Activated CD8-positive, alpha-beta T cell treated with anti-CD3 and anti-CD28 coated beads for 36 hours (primary cell): ENCODE data around the gene MRPL43. TPM values are rescaled to one million over a fixed set of nuclear protein-coding genes. Genes with fewer than 3 reads are reported as not detected.

ENCODE experiments used
- ATAC-seq: fragments of 200-7000 bp; cut with Tn5 transposase; one replicate; pipeline ENCODE4 v1.10.0; 2021; ENCODE audit warnings: mild to moderate bottlenecking, moderate library complexity
- CTCF ChIA-PET: fragments of 350-600 bp; sonication (Branson Sonifier 250); formaldehyde crosslinking; loops from one replicate; lab custom pipeline; 2021; ENCODE audit warnings: antibody characterized with exemption; lab: Charles Lee
- POLR2A ChIA-PET: fragments of 350-600 bp; sonication (Branson Sonifier 250); formaldehyde crosslinking; loops from one replicate; lab custom pipeline; 2021; ENCODE audit warnings: antibody characterized with exemption; lab: Charles Lee
- DNase-seq: peaks from one replicate; pipeline ENCODE4 v3.0.0-alpha.2; 2020
- H3K27ac Mint-ChIP-seq: one replicate; pipeline ENCODE4 v1.8.0; 2021; ENCODE audit warnings: mild to moderate bottlenecking, mixed read lengths
- H3K27me3 Mint-ChIP-seq: one replicate; pipeline ENCODE4 v1.8.0; 2021; ENCODE audit warnings: mixed read lengths
- H3K36me3 Mint-ChIP-seq: one replicate; pipeline ENCODE4 v1.8.0; 2021; ENCODE audit warnings: low read depth, mixed read lengths
- H3K4me1 Mint-ChIP-seq: one replicate; pipeline ENCODE4 v1.8.0; 2021; ENCODE audit warnings: low read depth, mixed read lengths
- H3K4me3 Mint-ChIP-seq: one replicate; pipeline ENCODE4 v1.8.0; 2021; ENCODE audit warnings: mild to moderate bottlenecking, moderate library complexity, mixed read lengths
- H3K9me3 Mint-ChIP-seq: one replicate; pipeline ENCODE4 v1.8.0; 2021; ENCODE audit warnings: mixed read lengths
- intact Hi-C: fragments of 100-400 bp; cut with micrococcal nuclease; formaldehyde crosslinking; loops from one replicate; pipeline ENCODE4 v1.10.0; 2022
- total RNA-seq, 2 experiments: library from RNA; stranded (reverse); gene quantifications; one replicate each; pipeline ENCODE4 v1.2.3, GENCODE V29; 2021
- TF ChIP-seq, protein P1 (sequence below): fragments of 200-600 bp; IDR thresholded peaks from one replicate; pipeline ENCODE4 v1.8.0; 2022; ENCODE audit warnings: antibody characterized with exemption, mild to moderate bottlenecking

MRPL43 gene
- total RNA-seq, 2 experiments from 2014 or later, result 46.0 to 50.9 TPM

DNA sequence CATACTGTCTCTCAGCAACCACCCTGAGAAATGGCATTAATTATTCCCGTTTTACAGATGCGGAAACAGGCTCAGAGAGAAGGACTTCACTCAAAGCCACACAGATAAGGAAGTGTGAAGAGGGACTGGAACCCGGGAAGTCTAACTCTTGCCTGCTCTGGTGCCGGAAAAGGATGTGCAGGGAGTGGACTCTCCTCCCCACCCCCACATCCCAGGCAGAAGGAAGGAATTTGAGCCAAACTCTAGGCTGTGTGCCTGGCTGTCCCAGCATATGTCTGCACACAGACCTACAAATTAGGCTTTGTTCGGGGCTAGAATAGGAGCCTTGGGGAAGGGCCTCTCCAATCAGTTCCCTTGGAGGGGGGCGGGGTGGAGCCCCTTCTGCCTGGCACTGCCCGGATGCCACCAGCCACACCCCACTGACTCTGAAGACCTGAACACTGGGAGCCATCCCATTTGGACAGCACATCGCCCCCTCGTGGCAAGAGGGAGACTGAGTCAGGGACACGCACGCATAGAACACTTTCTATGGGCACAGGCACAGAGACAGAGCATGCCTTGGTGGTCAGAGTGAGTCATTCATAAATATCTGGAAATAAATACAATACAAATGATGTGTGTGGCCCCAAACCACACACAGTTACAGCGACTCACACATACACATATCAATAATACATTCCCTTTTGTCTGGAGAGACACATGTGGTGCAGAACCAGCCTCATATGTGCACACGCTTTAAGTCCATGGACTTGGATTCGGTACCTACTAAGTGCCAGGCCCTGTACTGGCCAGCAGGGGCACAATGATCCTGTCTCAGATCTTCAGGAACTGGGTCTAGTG, 25.4 kb upstream of the MRPL43 start:
- intact Hi-C loops, result no loop called here
- H3K4me1 Mint-ChIP-seq, result peaks cover 24% of the 10 kb centered on the region
- POLR2A ChIA-PET, result interaction anchor here (1.2 kb wide), 1 partner anchor 22 kb away, joined by 4 read pairs; no protein-coding TSS in a partner anchor
- peaks cover 19% of the 10 kb centered on the region for H3K27me3 Mint-ChIP-seq
- H3K4me3 Mint-ChIP-seq, result no peak overlapping the region
- no peaks in the 10 kb centered on the region for H3K9me3 Mint-ChIP-seq
- peak; percentile 92 for DNase-seq
- H3K27ac Mint-ChIP-seq, result no peak overlapping the region
- ATAC-seq, result peak; percentile 90
- TF ChIP-seq, protein P1, sequence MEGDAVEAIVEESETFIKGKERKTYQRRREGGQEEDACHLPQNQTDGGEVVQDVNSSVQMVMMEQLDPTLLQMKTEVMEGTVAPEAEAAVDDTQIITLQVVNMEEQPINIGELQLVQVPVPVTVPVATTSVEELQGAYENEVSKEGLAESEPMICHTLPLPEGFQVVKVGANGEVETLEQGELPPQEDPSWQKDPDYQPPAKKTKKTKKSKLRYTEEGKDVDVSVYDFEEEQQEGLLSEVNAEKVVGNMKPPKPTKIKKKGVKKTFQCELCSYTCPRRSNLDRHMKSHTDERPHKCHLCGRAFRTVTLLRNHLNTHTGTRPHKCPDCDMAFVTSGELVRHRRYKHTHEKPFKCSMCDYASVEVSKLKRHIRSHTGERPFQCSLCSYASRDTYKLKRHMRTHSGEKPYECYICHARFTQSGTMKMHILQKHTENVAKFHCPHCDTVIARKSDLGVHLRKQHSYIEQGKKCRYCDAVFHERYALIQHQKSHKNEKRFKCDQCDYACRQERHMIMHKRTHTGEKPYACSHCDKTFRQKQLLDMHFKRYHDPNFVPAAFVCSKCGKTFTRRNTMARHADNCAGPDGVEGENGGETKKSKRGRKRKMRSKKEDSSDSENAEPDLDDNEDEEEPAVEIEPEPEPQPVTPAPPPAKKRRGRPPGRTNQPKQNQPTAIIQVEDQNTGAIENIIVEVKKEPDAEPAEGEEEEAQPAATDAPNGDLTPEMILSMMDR, result peak; percentile 97
- CTCF ChIA-PET, result interaction anchor here (1.2 to 2.8 kb wide), 4 partner anchors 10 to 30 kb away, joined by 4 to 15 read pairs (median 6); partner anchors contain the start of gene LZTS2
- H3K36me3 Mint-ChIP-seq, result no peaks in the 10 kb centered on the region

DNA sequence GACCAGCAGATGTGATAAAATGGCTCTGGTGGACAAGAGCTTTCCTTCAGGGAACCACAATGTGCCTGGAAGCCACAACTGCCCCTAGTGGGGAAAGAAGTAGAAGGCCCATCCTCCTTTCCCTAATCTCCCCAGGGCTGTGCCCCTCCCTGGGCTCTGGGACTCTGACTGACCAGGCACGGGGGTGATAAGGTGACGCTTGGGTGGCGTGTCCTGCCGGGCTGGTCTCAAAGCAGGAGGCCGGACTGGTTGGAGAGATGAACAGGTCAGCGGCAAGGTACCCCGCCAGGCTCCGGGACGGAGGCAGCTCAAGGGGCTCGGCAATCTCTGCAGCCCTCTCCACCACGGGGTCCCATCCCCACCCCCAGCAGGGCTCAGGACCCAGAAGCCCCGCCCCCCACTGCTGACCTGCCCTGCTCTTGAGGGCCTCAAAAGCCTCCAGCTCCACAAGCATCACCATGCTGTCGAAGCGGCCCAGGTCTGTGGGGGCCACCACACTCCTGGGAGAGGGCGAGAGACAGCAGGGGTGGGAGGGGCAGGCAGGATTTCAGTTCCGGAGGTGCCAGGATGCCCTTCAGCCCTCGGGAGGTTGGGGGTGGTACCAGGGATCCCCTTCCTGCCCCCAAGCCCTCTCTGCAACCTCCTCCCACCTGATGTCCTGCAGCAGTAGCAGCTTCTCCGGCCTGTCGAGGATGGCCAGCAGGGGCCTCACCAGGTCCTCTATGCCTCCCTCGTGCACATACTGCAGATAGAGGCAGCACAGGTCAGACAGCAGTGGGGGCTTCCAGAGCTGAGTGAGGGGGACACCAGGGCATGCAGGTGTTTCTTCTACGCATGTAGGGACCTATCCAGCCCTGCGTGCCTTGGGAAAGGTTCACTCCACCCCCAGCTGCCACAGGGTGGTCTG, 24.5 kb upstream of the MRPL43 start:
- Mint-ChIP-seq H3K4me3 (no peak overlapping the region), H3K36me3 (no peaks in the 10 kb centered on the region), H3K27me3 (peaks cover 15% of the 10 kb centered on the region), H3K27ac (no peak overlapping the region), H3K4me1 (peaks cover 24% of the 10 kb centered on the region), H3K9me3 (no peaks in the 10 kb centered on the region)
- no peak for ATAC-seq
- ChIA-PET CTCF (interaction anchor here (1.0 to 2.8 kb wide), 6 partner anchors 9 to 31 kb away, joined by 3 to 15 read pairs (median 4); partner anchors contain the start of gene LZTS2), POLR2A (interaction anchor here (1.2 kb wide), 1 partner anchor 23 kb away, joined by 4 read pairs; no protein-coding TSS in a partner anchor)
- TF ChIP-seq, protein P1, result no peak
- intact Hi-C loops, result no loop called here
- no peak for DNase-seq

DNA sequence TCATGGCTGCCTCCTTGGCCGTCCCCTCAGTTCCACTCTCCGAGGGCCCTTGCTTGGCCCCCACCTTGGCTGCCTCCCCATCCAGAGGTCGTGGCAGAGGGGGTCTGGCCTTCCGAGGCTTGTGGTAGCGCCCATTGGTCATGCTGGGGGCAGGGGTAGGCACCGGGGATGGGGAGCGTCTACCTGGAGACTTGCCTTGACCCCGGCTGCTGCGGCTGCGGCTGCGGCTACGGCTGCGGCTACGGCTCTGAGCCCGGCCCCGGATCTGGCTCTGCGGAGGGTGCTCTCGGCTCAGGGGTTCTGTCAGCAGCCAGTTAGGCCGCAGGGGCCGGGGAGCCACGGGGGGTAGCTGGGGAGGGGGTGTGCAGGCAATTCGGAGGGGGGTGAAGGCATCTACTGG, 23.0 kb upstream of the MRPL43 start:
- DNase-seq (no peak), ATAC-seq (no peak)
- ChIA-PET CTCF (interaction anchor here (2.2 to 2.8 kb wide), 2 partner anchors 11 to 13 kb away, joined by 9 to 15 read pairs; partner anchors contain the start of gene LZTS2), POLR2A (no interaction called here)
- Mint-ChIP-seq H3K9me3 (no peaks in the 10 kb centered on the region), H3K4me3 (no peak overlapping the region), H3K27me3 (peaks cover 5% of the 10 kb centered on the region), H3K36me3 (no peaks in the 10 kb centered on the region), H3K27ac (no peak overlapping the region), H3K4me1 (peaks cover 23% of the 10 kb centered on the region)
- TF ChIP-seq, protein P1, result no peak
- intact Hi-C loops, result no loop called here

DNA sequence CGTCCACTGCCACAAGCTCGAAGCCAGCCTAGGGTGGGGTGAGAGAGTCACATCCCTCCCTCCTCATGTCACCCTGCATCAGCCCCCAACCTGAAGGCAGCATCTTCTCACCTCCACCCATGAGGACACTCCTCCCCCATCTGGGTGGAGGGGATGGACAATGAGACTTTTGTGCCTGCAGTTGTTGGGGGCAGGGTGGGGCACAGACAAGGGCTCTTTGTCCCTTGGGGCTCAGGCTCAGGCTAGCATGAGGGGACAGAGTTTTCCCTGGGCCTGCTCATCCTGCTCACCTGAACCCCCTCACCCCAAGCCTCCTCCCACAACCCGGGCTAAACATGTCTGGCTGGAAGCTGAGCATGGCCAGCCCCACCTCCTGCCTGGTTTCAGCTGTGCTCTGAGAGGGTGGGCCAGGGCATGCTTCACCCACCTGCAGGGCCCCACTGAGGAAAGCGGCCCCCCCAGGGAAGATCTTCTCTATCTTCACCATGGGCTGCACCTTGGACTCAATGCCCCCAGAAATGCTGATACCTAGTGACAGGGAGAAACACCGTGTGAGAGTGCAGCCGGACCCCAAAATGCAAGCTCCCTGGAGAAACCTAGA, 21.6 kb upstream of the MRPL43 start:
- ChIA-PET CTCF (interaction anchor here (1.0 to 1.6 kb wide), 3 partner anchors 9 to 11 kb away, joined by 4 read pairs; partner anchors contain the start of gene LZTS2), POLR2A (no interaction called here)
- H3K4me3 Mint-ChIP-seq, result no peak overlapping the region
- peaks cover 11% of the 10 kb centered on the region for H3K4me1 Mint-ChIP-seq
- H3K27ac Mint-ChIP-seq, result no peak overlapping the region
- H3K27me3 Mint-ChIP-seq, result no peaks in the 10 kb centered on the region
- DNase-seq, result no peak
- ATAC-seq, result no peak
- no peaks in the 10 kb centered on the region for H3K9me3 Mint-ChIP-seq
- no peaks in the 10 kb centered on the region for H3K36me3 Mint-ChIP-seq
- intact Hi-C loops, result no loop called here
- TF ChIP-seq, protein P1, result no peak
